ENCODE results near the gene MCU.
"Not testable (repeated sequence)": the region's sequence is repeated elsewhere in the genome, so short reads cannot be mapped to it uniquely, and the experiment has no call there.

DNA sequence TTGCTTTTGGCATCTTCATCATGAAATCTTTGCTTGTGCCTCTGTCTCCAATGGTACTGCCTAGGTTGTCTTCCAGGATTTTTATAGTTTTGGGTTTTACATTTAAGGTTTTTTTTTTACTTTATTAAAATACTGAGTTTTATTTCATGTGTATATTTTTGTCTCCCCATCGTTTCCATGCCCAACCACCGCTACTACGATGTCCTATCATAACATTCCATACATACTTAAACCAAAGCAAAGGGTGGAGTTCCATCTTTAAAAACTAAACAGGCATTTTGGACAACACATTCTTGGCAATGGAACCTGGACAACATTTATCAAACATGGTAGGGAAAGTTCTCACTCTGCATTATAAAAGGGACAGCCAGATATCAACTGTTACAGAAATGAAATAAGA lies 225.3 kb downstream of the MCU start:
- TF ChIP-seq, protein P1, sequence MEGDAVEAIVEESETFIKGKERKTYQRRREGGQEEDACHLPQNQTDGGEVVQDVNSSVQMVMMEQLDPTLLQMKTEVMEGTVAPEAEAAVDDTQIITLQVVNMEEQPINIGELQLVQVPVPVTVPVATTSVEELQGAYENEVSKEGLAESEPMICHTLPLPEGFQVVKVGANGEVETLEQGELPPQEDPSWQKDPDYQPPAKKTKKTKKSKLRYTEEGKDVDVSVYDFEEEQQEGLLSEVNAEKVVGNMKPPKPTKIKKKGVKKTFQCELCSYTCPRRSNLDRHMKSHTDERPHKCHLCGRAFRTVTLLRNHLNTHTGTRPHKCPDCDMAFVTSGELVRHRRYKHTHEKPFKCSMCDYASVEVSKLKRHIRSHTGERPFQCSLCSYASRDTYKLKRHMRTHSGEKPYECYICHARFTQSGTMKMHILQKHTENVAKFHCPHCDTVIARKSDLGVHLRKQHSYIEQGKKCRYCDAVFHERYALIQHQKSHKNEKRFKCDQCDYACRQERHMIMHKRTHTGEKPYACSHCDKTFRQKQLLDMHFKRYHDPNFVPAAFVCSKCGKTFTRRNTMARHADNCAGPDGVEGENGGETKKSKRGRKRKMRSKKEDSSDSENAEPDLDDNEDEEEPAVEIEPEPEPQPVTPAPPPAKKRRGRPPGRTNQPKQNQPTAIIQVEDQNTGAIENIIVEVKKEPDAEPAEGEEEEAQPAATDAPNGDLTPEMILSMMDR (IDR thresholded peaks at IDR 0.05), result not testable (repeated sequence)
- not testable (repeated sequence) for TF ChIP-seq POLR2A (IDR thresholded peaks at IDR 0.05)
